Neural crest cell (in vitro differentiated cells): Measurements from ENCODE around the gene PDZRN4. TPM values are rescaled to one million over a fixed set of nuclear protein-coding genes. Genes with fewer than 3 reads are reported as not detected.

Experiments used
- DNase-seq: peaks from one replicate; pipeline ENCODE4 v3.0.0; 2021; ENCODE audit warnings: low read depth, mixed read lengths, low spot score
- H3K27ac Mint-ChIP-seq: one replicate; pipeline ENCODE4 v1.8.0; 2021; ENCODE audit warnings: mild to moderate bottlenecking, mixed read lengths; ENCODE audit not compliant: unreplicated experiment
- H3K27me3 Mint-ChIP-seq: 2 replicates; pipeline ENCODE4 v1.8.0; 2021; ENCODE audit warnings: low read depth, mild to moderate bottlenecking, mixed read lengths
- H3K36me3 Mint-ChIP-seq: 2 replicates; pipeline ENCODE4 v1.8.0; 2021; ENCODE audit warnings: low read depth, mild to moderate bottlenecking, mixed read lengths
- H3K4me1 Mint-ChIP-seq: 2 replicates; pipeline ENCODE4 v1.8.0; 2021; ENCODE audit warnings: mixed read lengths
- H3K4me3 Mint-ChIP-seq: one replicate; pipeline ENCODE4 v1.8.0; 2021; ENCODE audit warnings: mild to moderate bottlenecking, mixed read lengths
- H3K9me3 Mint-ChIP-seq: 2 replicates; pipeline ENCODE4 v1.8.0; 2021; ENCODE audit warnings: mixed read lengths
- CTCF ChIP-seq: fragments of 200-600 bp; sonication (generic); conservative IDR thresholded peaks from 2 replicates; pipeline ENCODE4 v1.5.0; 2021; ENCODE audit warnings: antibody characterized with exemption, mild to moderate bottlenecking
- total RNA-seq: library from RNA; stranded (reverse); gene quantifications from 2 replicates; pipeline ENCODE4 v1.2.1, GENCODE V29; 2021

The PDZRN4 gene
- total RNA-seq, 1 donor from 2014 or later = 2.5 TPM

DNA sequence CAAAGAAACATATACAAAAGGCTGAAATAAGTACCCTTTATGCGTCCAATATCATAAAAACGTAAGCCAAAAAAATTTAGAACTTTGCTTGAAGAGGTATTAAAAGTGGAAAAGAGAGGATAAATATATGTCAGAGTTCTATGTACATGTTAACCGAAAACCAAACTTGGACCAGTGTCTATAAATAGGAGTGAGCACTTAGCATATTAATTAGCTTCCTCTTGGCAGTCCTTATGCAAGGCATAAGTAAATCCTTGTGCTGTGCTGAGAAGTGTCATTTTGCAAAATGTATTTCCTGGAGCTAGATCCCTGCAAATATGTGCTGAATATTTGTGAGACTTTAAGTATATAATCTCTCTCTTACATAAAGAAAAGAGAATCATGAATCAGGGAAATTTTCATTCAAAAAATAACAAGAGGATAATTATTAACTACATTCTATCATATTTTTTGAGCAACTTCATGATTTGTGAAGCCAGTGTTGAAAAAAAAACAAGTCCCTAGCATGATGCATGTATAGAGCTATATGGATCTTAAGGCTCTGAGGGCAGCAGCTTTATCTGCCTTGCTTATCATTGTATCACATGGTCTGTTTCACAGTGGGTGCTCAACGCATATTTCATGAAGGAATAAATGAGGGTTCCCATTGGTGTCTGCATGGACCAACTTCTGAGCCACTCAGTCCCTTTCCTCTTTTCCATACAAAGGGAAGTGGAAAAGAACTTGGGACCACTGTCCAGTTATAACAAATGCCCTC, 326.1 kb downstream of the PDZRN4 start:
- no peak for TF ChIP-seq CTCF
- no peak overlapping the region for H3K4me3 Mint-ChIP-seq
- H3K9me3 Mint-ChIP-seq = no peaks in the 10 kb centered on the region
- DNase-seq = no peak
- H3K4me1 Mint-ChIP-seq = peaks cover 15% of the 10 kb centered on the region
- H3K27ac Mint-ChIP-seq = no peak overlapping the region
- H3K27me3 Mint-ChIP-seq = no peaks in the 10 kb centered on the region
- no peaks in the 10 kb centered on the region for H3K36me3 Mint-ChIP-seq

- no peak for DNase-seq
- Mint-ChIP-seq H3K36me3 (no peaks in the 10 kb centered on the region), H3K4me3 (no peak overlapping the region), H3K27me3 (no peaks in the 10 kb centered on the region), H3K9me3 (no peaks in the 10 kb centered on the region), H3K27ac (no peak overlapping the region), H3K4me1 (peaks cover 18% of the 10 kb centered on the region)
- peak; percentile 32 for TF ChIP-seq CTCF
Measured at GRCh38 chr12:41514907-41515306, 326.8 kb downstream of the PDZRN4 start.

- H3K9me3 Mint-ChIP-seq = no peaks in the 10 kb centered on the region
- peaks cover 19% of the 10 kb centered on the region for H3K4me1 Mint-ChIP-seq
- H3K4me3 Mint-ChIP-seq = no peak overlapping the region
- no peaks in the 10 kb centered on the region for H3K36me3 Mint-ChIP-seq
- no peak for DNase-seq
- no peak for TF ChIP-seq CTCF
- H3K27ac Mint-ChIP-seq = peak overlapping the region; percentile 28
- H3K27me3 Mint-ChIP-seq = no peaks in the 10 kb centered on the region
Measured at GRCh38 chr12:41515953-41516352, 327.8 kb downstream of the PDZRN4 start.

DNA sequence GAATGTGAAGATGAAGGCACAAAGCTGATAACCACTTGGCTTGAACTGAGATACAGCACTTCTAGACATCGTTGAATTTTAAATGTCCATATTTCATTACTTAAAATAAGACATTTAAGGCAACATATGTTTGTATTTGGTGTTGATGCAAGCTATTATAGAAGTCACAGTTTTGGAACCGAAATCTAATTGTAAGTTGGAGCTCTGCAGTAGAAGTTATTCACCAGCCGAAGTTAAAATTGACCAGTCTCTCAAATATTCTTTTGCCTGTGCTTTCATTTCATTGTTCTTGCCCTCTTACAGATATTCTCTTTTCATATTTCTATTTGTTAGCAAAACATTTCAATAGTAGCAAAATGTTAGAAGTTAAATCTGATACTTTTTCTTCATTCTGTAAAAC, 332.7 kb downstream of the PDZRN4 start:
- H3K27ac Mint-ChIP-seq = no peak overlapping the region
- H3K4me3 Mint-ChIP-seq = no peak overlapping the region
- no peaks in the 10 kb centered on the region for H3K9me3 Mint-ChIP-seq

GRCh38 chr12:41521872-41522379, 333.8 kb downstream of the PDZRN4 start:
- no peak for DNase-seq
- H3K9me3 Mint-ChIP-seq = no peaks in the 10 kb centered on the region
- H3K27me3 Mint-ChIP-seq = no peaks in the 10 kb centered on the region
- TF ChIP-seq CTCF = no peak
- H3K27ac Mint-ChIP-seq = no peak overlapping the region
- H3K36me3 Mint-ChIP-seq = no peaks in the 10 kb centered on the region
- H3K4me1 Mint-ChIP-seq = peaks cover 8% of the 10 kb centered on the region
- no peak overlapping the region for H3K4me3 Mint-ChIP-seq

More for the DNA sequence above, 332.7 kb downstream of the PDZRN4 start:
- H3K36me3 Mint-ChIP-seq = no peaks in the 10 kb centered on the region
- H3K4me1 Mint-ChIP-seq = peaks cover 12% of the 10 kb centered on the region
- no peaks in the 10 kb centered on the region for H3K27me3 Mint-ChIP-seq
- DNase-seq = no peak
- no peak for TF ChIP-seq CTCF
